ENCODE results near the gene SLC29A3. TPM values are rescaled to one million over a fixed set of nuclear protein-coding genes. Genes with fewer than 3 reads are reported as not detected.
A peak's percentile ranks its signal among the peaks of the same experiment; 100 is the strongest.

The SLC29A3 gene
- total RNA-seq, 1 experiment from 2014 or later = 9.2 TPM

DNA sequence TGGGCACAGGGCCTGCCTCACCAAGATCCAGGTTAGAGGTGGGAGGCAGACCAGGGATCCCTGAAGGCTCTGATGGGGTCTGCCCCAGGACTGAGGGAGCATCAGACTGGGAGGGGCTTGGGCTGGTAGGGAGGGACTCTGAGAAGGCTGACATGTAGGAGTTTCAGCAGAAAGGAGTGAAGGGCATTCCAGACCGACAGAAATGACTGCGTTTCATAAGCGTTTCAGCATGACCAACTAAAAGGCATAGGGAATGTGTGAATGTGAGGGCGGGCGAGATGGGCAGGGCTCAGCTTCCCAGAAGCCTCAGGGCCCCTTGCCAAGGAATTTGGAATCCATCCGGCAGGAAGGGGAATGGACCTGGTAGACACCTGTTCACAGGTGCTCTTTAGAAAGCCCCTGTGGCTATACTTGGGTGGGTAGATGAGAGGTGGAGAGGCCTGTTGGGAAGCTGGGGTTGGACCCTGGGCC, 24.9 kb upstream of the SLC29A3 start:
- no peaks in the 10 kb centered on the region for H4K20me1 ChIP-seq (ENCODE audit: control insufficient read depth, insufficient read depth, insufficient read length)
- H3K27ac Mint-ChIP-seq = peak overlapping the region in 2 of 3 experiments; percentile 17 to 39; a peak in 3 of 7 replicates
- no CpG with 5 or more reads among the region's 6 CpGs for WGBS (ENCODE audit: extremely low coverage, insufficient read length, low lambda C conversion rate)

More for the DNA sequence above, 24.9 kb upstream of the SLC29A3 start:
- H3K27me3 ChIP-seq (ENCODE audit: insufficient read depth, low read length) = no peaks in the 10 kb centered on the region
- Mint-ChIP-seq H3K4me1 (no peaks in the 10 kb centered on the region), H3K36me3 (ENCODE audit: insufficient read depth in 1 of 3, low read depth in 3 of 3) (peaks cover 14 to 68% (median 48%) of the 10 kb centered on the region in 3 experiments; a peak in 6 of 7 replicates), H3K9me3 (no peaks in the 10 kb centered on the region), H3K4me3 (no peak overlapping the region), H3K27me3 (ENCODE audit: low read depth) (no peaks in the 10 kb centered on the region; the same call in 1 of the 2 replicates)
- H3K27ac ChIP-seq (ENCODE audit: insufficient read length, low read depth, low read length) = no peak overlapping the region
- H4K91ac ChIP-seq (ENCODE audit: insufficient read length, low read depth, low read length) = no peak overlapping the region
- H3T11ph ChIP-seq (ENCODE audit: low read length) = no peak overlapping the region
- no peak overlapping the region for H2BK12ac ChIP-seq (ENCODE audit: insufficient read length, low read depth, low read length)
- no peak for TF ChIP-seq CTCF (conservative IDR thresholded peaks at IDR 0.05)
- no peak overlapping the region for H3K4ac ChIP-seq (ENCODE audit: low read depth, low read length)
- no peak for DNase-seq
- no peak overlapping the region for H3K23ac ChIP-seq (ENCODE audit: insufficient read length, low read depth, low read length)
- H3K79me1 ChIP-seq (ENCODE audit: insufficient read depth, low read depth, low read length, poor library complexity, severe bottlenecking) = no peaks in the 10 kb centered on the region
- no peaks in the 10 kb centered on the region for H3K79me2 ChIP-seq (ENCODE audit: insufficient read depth, low read length)
- H2BK15ac ChIP-seq (ENCODE audit: low read depth, low read length) = no peak overlapping the region
- H2BK5ac ChIP-seq (ENCODE audit: insufficient read length, low read length) = no peak overlapping the region
- H3K4me2 ChIP-seq (ENCODE audit: insufficient read depth, insufficient read length, low read length) = no peak overlapping the region
- H3K9me3 ChIP-seq (ENCODE audit: control insufficient read depth, low read depth, low read length) = no peaks in the 10 kb centered on the region
- no peak overlapping the region for H2AFZ ChIP-seq (ENCODE audit: low read length)
- H3K4me1 ChIP-seq (ENCODE audit: insufficient read depth, low read length) = no peaks in the 10 kb centered on the region
- H3K56ac ChIP-seq (ENCODE audit: insufficient read length, low read depth, low read length) = no peak overlapping the region
- no peak overlapping the region for H4K8ac ChIP-seq (replicated peaks; ENCODE audit: insufficient read length, low read depth, low read length)
- no peak overlapping the region for H2AK5ac ChIP-seq (ENCODE audit: insufficient read length, low read length)
- H3K9ac ChIP-seq (ENCODE audit: extremely low read depth, insufficient read length, low read length) = no peak overlapping the region
- H2BK20ac ChIP-seq (ENCODE audit: low read depth, low read length, poor library complexity, severe bottlenecking) = no peak overlapping the region
- H4K5ac ChIP-seq (ENCODE audit: insufficient read length, low read depth, low read length) = no peak overlapping the region
- no peak overlapping the region for H3K18ac ChIP-seq (ENCODE audit: insufficient read length, low read depth, low read length)
- H2BK120ac ChIP-seq (ENCODE audit: low read depth, low read length, poor library complexity, severe bottlenecking) = no peak overlapping the region
- H3K14ac ChIP-seq (ENCODE audit: insufficient read depth, low read length) = no peak overlapping the region
- H3K23me2 ChIP-seq (ENCODE audit: insufficient read length, low read depth, low read length, poor library complexity, severe bottlenecking) = no peaks in the 10 kb centered on the region

Measured in H9 (cell line).